HEK293T (cell line): Measurements from ENCODE around the gene PRKAG2.

Experiments used
- BHLHE40 ChIP-seq: fragments of 450-650 bp; IDR thresholded peaks from 2 replicates; pipeline ENCODE4 v1.6.1; 2016; ENCODE audit warnings: mild to moderate bottlenecking, moderate library complexity, borderline replicate concordance
- ELF4 ChIP-seq: fragments of 450-650 bp; IDR thresholded peaks from 2 replicates; pipeline ENCODE4 v1.6.1; 2017; ENCODE audit warnings: antibody characterized with exemption
- FOXA1 ChIP-seq: fragments of 450-650 bp; IDR thresholded peaks from 2 replicates; pipeline ENCODE4 v1.6.1; 2016; ENCODE audit warnings: mild to moderate bottlenecking
- FOXK2 ChIP-seq: fragments of 450-650 bp; IDR thresholded peaks from 2 replicates; pipeline ENCODE4 v1.6.1; 2016; ENCODE audit warnings: mild to moderate bottlenecking
- FOXM1 ChIP-seq: fragments of 450-650 bp; IDR thresholded peaks from 2 replicates; pipeline ENCODE4 v1.6.1; 2017; ENCODE audit warnings: mild to moderate bottlenecking, borderline replicate concordance
- HDGF ChIP-seq: fragments of 450-650 bp; IDR thresholded peaks from 2 replicates; pipeline ENCODE4 v1.6.1; 2017; ENCODE audit warnings: antibody characterized with exemption, borderline replicate concordance
- LEF1 ChIP-seq: fragments of 450-650 bp; IDR thresholded peaks from 2 replicates; pipeline ENCODE4 v1.6.1; 2017; ENCODE audit warnings: mild to moderate bottlenecking, borderline replicate concordance
- PKNOX1 ChIP-seq: fragments of 450-650 bp; IDR thresholded peaks from 2 replicates; pipeline ENCODE4 v1.6.1; 2016
- TARDBP ChIP-seq: fragments of 450-650 bp; IDR thresholded peaks from 2 replicates; pipeline ENCODE4 v1.6.1; 2016

- TF ChIP-seq TARDBP (no peak), BHLHE40 (no peak), LEF1 (no peak), ELF4 (no peak), FOXA1 (no peak), FOXM1 (no peak), HDGF (no peak), PKNOX1 (no peak), FOXK2 (no peak)
Measured at GRCh38 chr7:151862606-151863381, 14.1 kb downstream of the PRKAG2 start.
